K562 (cell line): ENCODE data around the gene SPDYE6. TPM values are rescaled to one million over a fixed set of nuclear protein-coding genes. Genes with fewer than 3 reads are reported as not detected.
"Not testable (repeated sequence)": the region's sequence is repeated elsewhere in the genome, so short reads cannot be mapped to it uniquely, and the experiment has no call there.

ENCODE experiments used
- ATAC-seq: fragments of 200-7000 bp; cut with Tn5 transposase; 3 replicates; pipeline ENCODE4 v1.9.1; 2020; ENCODE audit warnings: moderate library complexity
- BruUV-seq: library from RNA; stranded (reverse); fragments of 400-500 nt; replicated peaks from 2 replicates; lab custom pipeline; 2021; lab: Mats Ljungman, UMichigan
- CTCF ChIA-PET: fragments of 300-600 bp; formaldehyde crosslinking; extraction: SDS; loops from one replicate; lab custom pipeline; 2021; ENCODE audit warnings: low intra/inter-chr PET ratio; lab: Yijun Ruan, JAX
- POLR2A ChIA-PET: fragments of 300-600, 350-650 bp; sonication (Branson Sonifier 250); formaldehyde crosslinking; extraction: SDS; loops from one replicate; lab custom pipeline; 2021; ENCODE audit warnings: antibody characterized with exemption, inconsistent platforms; lab: Yijun Ruan, JAX
- DNase-seq, 4 experiments: peaks; one replicate each; pipeline versions ENCODE4 v3.0.0 to v3.0.0-alpha.2; 2011 to 2018; ENCODE audit warnings: low spot score in 3 of 4, mixed read lengths in 3 of 4; ENCODE audit errors: extremely low read depth in 1 of 4
- FAIRE-seq: peaks from 2 replicates; lab custom pipeline; 2011; peaks lifted over from hg19 to GRCh38; lab: Jason Lieb, UNC
- H2AFZ ChIP-seq: 2 replicates; pipeline ENCODE4 v1.6.0; 2011; ENCODE audit warnings: low read depth, low read length, control low read depth, inconsistent platforms
- H3K27ac ChIP-seq: fragments of 200-600 bp; 3 replicates; pipeline ENCODE4 v1.8.0; 2011; ENCODE audit warnings: low read depth, mild to moderate bottlenecking, control low read depth, inconsistent platforms, low read length, moderate library complexity, mixed read lengths; ENCODE audit errors: extremely low read depth
- H3K27me3 ChIP-seq, 2 experiments: fragments of 300-600 bp in 1 of 2; 2 replicates in 1 of 2; 3 replicates in 1 of 2; pipeline versions ENCODE4 v1.6.0 to v1.8.0; 2011; ENCODE audit warnings: inconsistent platforms in 2 of 2, low read length in 2 of 2, mild to moderate bottlenecking in 1 of 2, mixed read lengths in 1 of 2, moderate library complexity in 1 of 2; ENCODE audit not compliant: control insufficient read depth in 2 of 2, insufficient read depth in 2 of 2
- H3K36me3 ChIP-seq: fragments of 300-600 bp; 3 replicates; pipeline ENCODE4 v1.8.0; 2011; ENCODE audit warnings: mild to moderate bottlenecking, low read length, inconsistent platforms; ENCODE audit not compliant: control insufficient read depth, insufficient read depth
- H3K4me1 ChIP-seq, 2 experiments: fragments of 200-600 bp in 1 of 2; replicated peaks in 1 of 2; 2 replicates in 1 of 2; 3 replicates in 1 of 2; pipeline versions ENCODE4 v1.5.1 to v1.8.0; 2011; ENCODE audit warnings: inconsistent platforms in 2 of 2, low read length in 2 of 2, mild to moderate bottlenecking in 1 of 2, mixed read lengths in 1 of 2, moderate library complexity in 1 of 2; ENCODE audit not compliant: control insufficient read depth in 2 of 2, insufficient read depth in 2 of 2
- H3K4me2 ChIP-seq: 2 replicates; pipeline ENCODE4 v1.6.1; 2011; ENCODE audit warnings: low read length, control low read depth, inconsistent platforms, mixed read lengths; ENCODE audit not compliant: insufficient read depth
- H3K4me3 ChIP-seq: fragments of 200-600 bp; sonication (generic), shearing (Covaris generic); 2 replicates; pipeline ENCODE4 v1.5.1; 2016; ENCODE audit warnings: control low read depth, inconsistent platforms
- H3K79me2 ChIP-seq: fragments of 200-600 bp; 3 replicates; pipeline ENCODE4 v1.8.0; 2011; ENCODE audit warnings: low read length, inconsistent platforms; ENCODE audit not compliant: control insufficient read depth, insufficient read depth
- H3K9ac ChIP-seq, 2 experiments: 2 replicates each; pipeline versions ENCODE4 v1.6.0 to v1.6.1; 2011; ENCODE audit warnings: low read depth in 2 of 2, low read length in 2 of 2, control low read depth in 1 of 2, inconsistent platforms in 1 of 2, mild to moderate bottlenecking in 1 of 2, mixed read lengths in 1 of 2; ENCODE audit not compliant: insufficient read depth in 1 of 2
- H3K9me1 ChIP-seq: one replicate; pipeline ENCODE4 v1.6.0; 2011; ENCODE audit warnings: inconsistent platforms, mild to moderate bottlenecking, low read length, moderate library complexity; ENCODE audit not compliant: control insufficient read depth, insufficient read depth
- H3K9me3 ChIP-seq: replicated peaks from 2 replicates; pipeline ENCODE4 v1.5.1; 2011; ENCODE audit warnings: low read depth, low read length, inconsistent platforms; ENCODE audit not compliant: control insufficient read depth, insufficient read depth
- H4K20me1 ChIP-seq: replicated peaks from 2 replicates; pipeline ENCODE4 v1.6.1; 2011; ENCODE audit warnings: low read length, inconsistent platforms, mixed read lengths; ENCODE audit not compliant: control insufficient read depth, insufficient read depth
- MAZ ChIP-seq, 2 experiments: fragments of 450-650 bp in 1 of 2; sonication (generic) in 1 of 2; formaldehyde crosslinking; IDR thresholded peaks in 1 of 2; conservative IDR thresholded peaks in 1 of 2; 2 replicates each; pipeline versions ENCODE4 v1.4.0 to v1.5.0; 2020; ENCODE audit warnings: mild to moderate bottlenecking in 1 of 2, missing genetic modification reagents in 1 of 2
- SIX5 ChIP-seq, 2 experiments: IDR thresholded peaks; 2 replicates each; pipeline ENCODE4 v1.6.1; 2011; ENCODE audit warnings: low read length in 2 of 2, borderline replicate concordance in 1 of 2, low read depth in 1 of 2, mild to moderate bottlenecking in 1 of 2, moderate library complexity in 1 of 2; ENCODE audit not compliant: insufficient read depth in 1 of 2
- WGBS: fragments of 100-300 bp; shearing (Covaris generic); methylation state at CpG from one replicate; pipeline ENCODE4 v1.1.6; 2016; ENCODE audit warnings: low coverage, mixed read lengths; ENCODE audit not compliant: insufficient coverage; ENCODE audit errors: missing lambda C conversion rate; 5-methylcytosine and 5-hydroxymethylcytosine counted together
- in situ Hi-C: fragments of 300-500 bp; cut with MboI; formaldehyde crosslinking; loops from 4 replicates; pipeline ENCODE4 v1.15.0; 2018; ENCODE audit warnings: inconsistent platforms, mixed read lengths
- intact Hi-C: fragments of 100-400 bp; cut with micrococcal nuclease; formaldehyde crosslinking; loops from 2 replicates; pipeline ENCODE4 v1.14.2; 2022
- polyA plus RNA-seq, 8 experiments: library from polyadenylated mRNA; depleted of rRNA in 4 of 8; stranded (reverse) in 5 of 8; unstranded in 3 of 8; fragments of >200 nt; fragmentation: Nextera tagmentation in 2 of 8; fragmentation: Illumina TruSeq in 1 of 8; extraction: Ambion mirVana in 2 of 8; extraction: Trizol in 1 of 8; gene quantifications; 2 replicates each; pipeline versions ENCODE4 v1.2.1 to v1.2.3, GENCODE V29; 2011 to 2014; ENCODE audit warnings: inconsistent platforms in 1 of 8, missing spikeins in 1 of 8
- total RNA-seq, 7 experiments: library from RNA; depleted of rRNA in 6 of 7; stranded (reverse); fragments of >200 nt in 6 of 7; fragmentation: Illumina TruSeq in 2 of 7; extraction: Trizol in 2 of 7; gene quantifications; 2 replicates each; pipeline versions ENCODE4 v1.2.1 to v1.2.3, GENCODE V29; 2011 to 2021; ENCODE audit warnings: low replicate concordance in 1 of 7
- TF ChIP-seq, protein P1 (sequence below): IDR thresholded peaks from 2 replicates; pipeline ENCODE4 v1.6.1; 2011; ENCODE audit warnings: borderline replicate concordance, low read depth, mild to moderate bottlenecking, moderate library complexity, low read length; ENCODE audit not compliant: insufficient read depth, poor library complexity, severe bottlenecking
- TF ChIP-seq, protein P2 (sequence below): fragments of 450-650 bp; formaldehyde crosslinking; IDR thresholded peaks from 2 replicates; pipeline ENCODE4 v1.4.0; 2020; ENCODE audit warnings: mild to moderate bottlenecking, moderate library complexity

The SPDYE6 gene
- total and polyA plus RNA-seq, 9 of the 15 experiments (the other 6 are each of a cell fraction or from before 2014, with no cell fraction given) = 0.24 to 0.35 TPM; not detected in 7

- TF ChIP-seq, protein P1, sequence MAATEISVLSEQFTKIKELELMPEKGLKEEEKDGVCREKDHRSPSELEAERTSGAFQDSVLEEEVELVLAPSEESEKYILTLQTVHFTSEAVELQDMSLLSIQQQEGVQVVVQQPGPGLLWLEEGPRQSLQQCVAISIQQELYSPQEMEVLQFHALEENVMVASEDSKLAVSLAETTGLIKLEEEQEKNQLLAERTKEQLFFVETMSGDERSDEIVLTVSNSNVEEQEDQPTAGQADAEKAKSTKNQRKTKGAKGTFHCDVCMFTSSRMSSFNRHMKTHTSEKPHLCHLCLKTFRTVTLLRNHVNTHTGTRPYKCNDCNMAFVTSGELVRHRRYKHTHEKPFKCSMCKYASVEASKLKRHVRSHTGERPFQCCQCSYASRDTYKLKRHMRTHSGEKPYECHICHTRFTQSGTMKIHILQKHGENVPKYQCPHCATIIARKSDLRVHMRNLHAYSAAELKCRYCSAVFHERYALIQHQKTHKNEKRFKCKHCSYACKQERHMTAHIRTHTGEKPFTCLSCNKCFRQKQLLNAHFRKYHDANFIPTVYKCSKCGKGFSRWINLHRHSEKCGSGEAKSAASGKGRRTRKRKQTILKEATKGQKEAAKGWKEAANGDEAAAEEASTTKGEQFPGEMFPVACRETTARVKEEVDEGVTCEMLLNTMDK = peak; percentile 69
- peak; percentile 30 to 59; a peak in 2 of 4 replicates for TF ChIP-seq MAZ (CRISPR knock-in tag; conservative IDR thresholded peaks at IDR 0.05 in 1 of 2, IDR thresholded peaks at IDR 0.05 in 1 of 2)
- peak; percentile 51 to 68; a peak in 2 of 4 replicates for TF ChIP-seq SIX5 (IDR thresholded peaks at IDR 0.05; ENCODE audit: borderline replicate concordance in 1 of 2, insufficient read depth in 1 of 2, low read depth in 1 of 2, low read length in 2 of 2)
- TF ChIP-seq, protein P2, sequence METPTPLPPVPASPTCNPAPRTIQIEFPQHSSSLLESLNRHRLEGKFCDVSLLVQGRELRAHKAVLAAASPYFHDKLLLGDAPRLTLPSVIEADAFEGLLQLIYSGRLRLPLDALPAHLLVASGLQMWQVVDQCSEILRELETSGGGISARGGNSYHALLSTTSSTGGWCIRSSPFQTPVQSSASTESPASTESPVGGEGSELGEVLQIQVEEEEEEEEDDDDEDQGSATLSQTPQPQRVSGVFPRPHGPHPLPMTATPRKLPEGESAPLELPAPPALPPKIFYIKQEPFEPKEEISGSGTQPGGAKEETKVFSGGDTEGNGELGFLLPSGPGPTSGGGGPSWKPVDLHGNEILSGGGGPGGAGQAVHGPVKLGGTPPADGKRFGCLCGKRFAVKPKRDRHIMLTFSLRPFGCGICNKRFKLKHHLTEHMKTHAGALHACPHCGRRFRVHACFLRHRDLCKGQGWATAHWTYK (CRISPR knock-in tag) = peak; percentile 44; the same call in 1 of the 2 replicates
Measured at GRCh38 chr7:102363549-102364393, 7.5 kb upstream of the SPDYE6 start (continued).

GRCh38 chr7:102346983-102347382, 9.3 kb downstream of the SPDYE6 start:
- H3K4me1 ChIP-seq, H2AFZ ChIP-seq, H3K27ac ChIP-seq, H3K36me3 ChIP-seq, H3K9me3 ChIP-seq, H3K4me2 ChIP-seq, CTCF ChIA-PET, BruUV-seq, FAIRE-seq, POLR2A ChIA-PET, H3K27me3 ChIP-seq, H3K9me1 ChIP-seq, DNase-seq, H4K20me1 ChIP-seq, H3K9ac ChIP-seq, H3K4me3 ChIP-seq, ATAC-seq, in situ Hi-C loops, H3K79me2 ChIP-seq, intact Hi-C loops: not testable (repeated sequence)
- 52% methylated on average over 2 of the region's 6 CpGs for WGBS

DNA sequence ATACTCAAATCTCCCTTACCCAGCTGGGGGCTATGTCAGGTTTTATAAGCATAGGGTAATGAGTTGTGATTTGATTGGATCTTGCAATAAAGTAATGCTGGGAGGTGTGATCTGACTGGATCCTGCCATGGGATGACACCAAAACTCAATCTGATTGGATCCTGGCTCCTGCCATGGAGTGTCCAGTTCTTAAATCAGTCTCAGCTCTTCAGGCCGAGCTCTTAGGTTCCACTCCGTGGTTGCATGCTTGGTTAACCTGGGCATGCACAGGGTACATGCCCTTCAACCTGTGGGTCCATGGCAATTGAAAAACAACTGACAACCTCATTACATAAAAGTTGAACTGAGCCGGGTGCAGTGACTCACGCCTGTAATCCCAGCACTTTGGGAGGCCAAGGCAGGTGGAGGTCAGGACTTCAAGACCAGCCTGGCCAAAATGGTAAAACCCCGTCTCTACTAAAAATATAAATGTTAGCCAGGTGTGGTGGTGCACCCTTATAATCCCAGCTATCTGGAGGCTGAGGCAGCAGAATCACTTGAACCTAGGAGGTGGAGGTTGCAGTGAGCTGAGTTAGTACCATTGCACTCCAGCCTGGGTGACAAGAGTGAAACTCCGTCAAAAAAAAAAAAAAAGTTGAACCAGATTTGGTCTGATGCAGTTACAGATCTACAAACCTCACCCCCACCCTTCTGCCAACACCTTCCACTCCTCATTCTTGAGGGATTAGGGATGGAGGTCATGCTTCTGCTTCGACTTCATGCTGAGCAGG, 15.5 kb downstream of the SPDYE6 start:
- in situ Hi-C loops, intact Hi-C loops, H3K79me2 ChIP-seq, POLR2A ChIA-PET, H2AFZ ChIP-seq, ATAC-seq, H3K9me3 ChIP-seq, H4K20me1 ChIP-seq, FAIRE-seq, H3K27ac ChIP-seq, H3K27me3 ChIP-seq, H3K4me2 ChIP-seq, H3K4me1 ChIP-seq, H3K9ac ChIP-seq, DNase-seq, BruUV-seq, H3K4me3 ChIP-seq, H3K36me3 ChIP-seq, CTCF ChIA-PET, H3K9me1 ChIP-seq: not testable (repeated sequence)
- 0% methylated on average over 3 of the region's 7 CpGs for WGBS
